ENCODE measurements around the gene SHROOM2. TPM values are rescaled to one million over a fixed set of nuclear protein-coding genes. Genes with fewer than 3 reads are reported as not detected.
"Not testable (repeated sequence)": the region's sequence is repeated elsewhere in the genome, so short reads cannot be mapped to it uniquely, and the experiment has no call there.

SHROOM2 gene
- total RNA-seq, 1 donor: 4.3 TPM

DNA sequence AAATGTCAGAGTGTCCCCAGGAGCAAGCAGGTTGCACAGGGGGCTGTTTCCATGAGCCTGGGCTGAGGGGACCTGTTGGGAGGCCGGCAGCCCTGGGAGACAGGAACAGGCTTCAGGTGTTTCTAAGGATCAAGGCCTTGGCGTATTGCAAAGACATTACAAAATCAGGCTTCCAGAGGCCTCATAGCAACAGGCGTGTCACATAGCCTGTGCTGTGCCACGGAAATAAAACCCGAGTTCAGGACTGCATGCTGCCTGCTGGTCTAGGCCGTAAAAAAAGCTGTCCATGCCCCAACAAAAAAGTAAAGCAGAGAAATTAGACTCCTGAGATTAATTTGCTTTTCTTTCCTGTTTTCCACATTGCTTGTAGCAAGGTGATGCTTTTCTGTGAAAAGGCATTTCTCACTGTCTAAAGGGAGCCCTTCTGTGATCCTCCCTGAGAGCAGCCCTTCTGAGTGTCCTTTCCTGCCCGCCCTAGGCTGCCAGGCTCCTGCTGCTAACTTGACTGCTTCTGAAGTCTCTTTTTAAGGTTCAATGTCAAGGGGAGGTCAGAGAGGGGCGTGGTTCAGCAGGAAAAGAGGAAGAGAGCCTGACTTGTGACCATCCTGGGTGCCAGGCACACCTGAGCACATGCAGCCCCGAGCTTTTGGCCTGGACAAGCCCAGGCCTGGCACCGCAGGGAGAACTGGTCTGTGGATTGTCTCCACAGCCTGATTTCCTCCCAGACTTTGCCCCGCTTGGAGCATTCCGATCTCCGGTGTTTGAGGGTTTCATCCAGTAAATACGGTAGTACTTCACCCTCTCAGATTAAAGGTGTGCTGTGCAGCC lies 21.3 kb downstream of the SHROOM2 start:
- TF ChIP-seq, protein P1, sequence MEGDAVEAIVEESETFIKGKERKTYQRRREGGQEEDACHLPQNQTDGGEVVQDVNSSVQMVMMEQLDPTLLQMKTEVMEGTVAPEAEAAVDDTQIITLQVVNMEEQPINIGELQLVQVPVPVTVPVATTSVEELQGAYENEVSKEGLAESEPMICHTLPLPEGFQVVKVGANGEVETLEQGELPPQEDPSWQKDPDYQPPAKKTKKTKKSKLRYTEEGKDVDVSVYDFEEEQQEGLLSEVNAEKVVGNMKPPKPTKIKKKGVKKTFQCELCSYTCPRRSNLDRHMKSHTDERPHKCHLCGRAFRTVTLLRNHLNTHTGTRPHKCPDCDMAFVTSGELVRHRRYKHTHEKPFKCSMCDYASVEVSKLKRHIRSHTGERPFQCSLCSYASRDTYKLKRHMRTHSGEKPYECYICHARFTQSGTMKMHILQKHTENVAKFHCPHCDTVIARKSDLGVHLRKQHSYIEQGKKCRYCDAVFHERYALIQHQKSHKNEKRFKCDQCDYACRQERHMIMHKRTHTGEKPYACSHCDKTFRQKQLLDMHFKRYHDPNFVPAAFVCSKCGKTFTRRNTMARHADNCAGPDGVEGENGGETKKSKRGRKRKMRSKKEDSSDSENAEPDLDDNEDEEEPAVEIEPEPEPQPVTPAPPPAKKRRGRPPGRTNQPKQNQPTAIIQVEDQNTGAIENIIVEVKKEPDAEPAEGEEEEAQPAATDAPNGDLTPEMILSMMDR (IDR thresholded peaks at IDR 0.05; ENCODE audit: insufficient read depth, low read depth, low read length): no peak
- DNase-seq (ENCODE audit: low read depth): no peak
- no peak overlapping the region for H3K4me3 ChIP-seq (ENCODE audit: low read depth, low read length)

DNA sequence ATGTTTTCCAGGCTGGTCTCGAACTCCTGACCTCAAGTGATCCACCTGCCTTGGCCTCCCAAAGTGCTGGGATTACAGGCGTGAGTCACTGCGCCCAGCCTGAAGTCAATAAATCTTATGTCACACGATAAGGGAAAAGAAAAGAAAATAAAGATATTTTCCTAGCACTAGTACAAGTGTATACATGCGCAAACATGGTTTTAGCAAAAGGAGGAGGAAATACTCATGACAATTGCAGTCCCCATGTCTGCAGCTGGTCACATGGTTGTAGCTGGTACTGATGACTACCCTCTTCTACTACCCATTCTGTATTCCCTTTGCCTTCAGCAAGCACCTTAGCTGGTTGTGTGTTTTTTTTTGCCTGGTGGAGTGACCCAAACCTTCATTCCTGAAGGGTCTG lies 23.6 kb downstream of the SHROOM2 start:
- not testable (repeated sequence) for H3K4me3 ChIP-seq (ENCODE audit: low read depth, low read length); DNase-seq (ENCODE audit: low read depth)

DNA sequence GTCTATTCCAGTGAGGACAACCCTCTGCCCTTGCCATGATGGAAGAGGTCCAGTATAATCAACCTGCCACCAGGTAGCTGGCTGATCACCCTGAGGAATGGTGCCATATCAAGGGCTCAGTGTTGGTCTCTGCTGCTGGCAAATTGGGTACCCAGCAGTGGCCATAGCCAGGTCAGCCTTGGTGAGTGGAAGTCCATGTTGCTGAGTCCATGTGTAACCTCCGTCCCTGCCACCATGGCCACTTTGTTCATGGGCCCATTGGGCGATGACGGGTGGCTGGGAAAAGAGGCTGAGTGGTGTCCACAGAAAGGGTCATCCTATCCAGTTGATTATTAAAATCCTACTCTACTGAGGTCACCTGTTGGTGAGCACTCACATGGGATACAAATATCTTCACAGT lies 24.9 kb downstream of the SHROOM2 start:
- not testable (repeated sequence) for DNase-seq (ENCODE audit: low read depth); H3K4me3 ChIP-seq (ENCODE audit: low read depth, low read length)

DNA sequence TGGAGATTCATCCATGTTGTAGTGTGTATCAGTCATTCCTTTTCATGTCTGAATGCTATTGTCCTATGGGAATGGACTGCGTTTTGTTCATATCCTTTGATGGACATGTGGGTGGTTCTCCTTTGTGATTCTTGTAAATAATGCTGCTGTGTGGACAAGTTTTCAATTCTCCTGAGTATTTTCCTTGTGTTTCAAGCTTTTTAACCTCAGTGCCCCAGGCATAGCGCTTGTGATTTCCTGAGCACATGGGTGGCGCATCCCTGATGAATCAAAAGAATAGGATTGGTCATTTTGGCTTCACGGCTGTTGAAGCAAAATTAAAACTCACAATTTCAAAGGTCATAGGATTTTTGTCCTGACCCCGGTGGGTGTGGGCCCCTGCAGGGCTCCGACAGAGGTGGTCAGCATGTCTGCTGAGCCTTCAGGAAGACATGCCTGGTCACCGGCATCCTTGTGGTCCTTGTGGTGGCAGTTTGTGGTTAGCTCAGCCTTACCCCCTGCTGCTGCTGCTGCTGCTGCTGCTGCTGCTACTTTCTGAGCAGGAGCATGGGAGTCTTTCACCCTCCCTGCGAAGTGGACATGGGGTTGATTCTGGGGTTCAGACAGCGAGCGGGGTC lies 30.0 kb downstream of the SHROOM2 start:
- no peak for DNase-seq (ENCODE audit: low read depth)
- H3K4me3 ChIP-seq (ENCODE audit: low read depth, low read length): no peak overlapping the region
- TF ChIP-seq, protein P1 (IDR thresholded peaks at IDR 0.05; ENCODE audit: insufficient read depth, low read depth, low read length): no peak

DNA sequence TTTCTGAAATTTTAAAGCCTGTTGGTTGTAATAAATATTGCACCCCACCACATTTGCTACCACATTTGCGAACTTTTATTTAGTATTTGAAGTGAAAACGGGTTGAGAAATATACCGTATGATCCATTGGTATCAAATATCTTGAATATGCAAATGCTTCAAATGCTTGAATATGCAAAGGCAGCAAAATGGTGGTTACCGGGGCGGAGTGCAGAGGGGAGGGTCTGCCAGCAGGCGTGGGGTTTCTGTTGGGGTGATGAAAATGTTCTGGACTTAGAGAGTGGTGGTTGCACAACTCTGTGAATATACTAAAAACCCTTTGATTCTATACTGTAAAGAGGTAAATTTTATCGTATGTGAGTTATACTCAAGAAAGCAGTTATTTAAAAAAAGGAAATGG lies 35.3 kb downstream of the SHROOM2 start:
- TF ChIP-seq, protein P1 (IDR thresholded peaks at IDR 0.05; ENCODE audit: insufficient read depth, low read depth, low read length): no peak
- no peak for DNase-seq (ENCODE audit: low read depth)
- H3K4me3 ChIP-seq (ENCODE audit: low read depth, low read length): no peak overlapping the region

DNA sequence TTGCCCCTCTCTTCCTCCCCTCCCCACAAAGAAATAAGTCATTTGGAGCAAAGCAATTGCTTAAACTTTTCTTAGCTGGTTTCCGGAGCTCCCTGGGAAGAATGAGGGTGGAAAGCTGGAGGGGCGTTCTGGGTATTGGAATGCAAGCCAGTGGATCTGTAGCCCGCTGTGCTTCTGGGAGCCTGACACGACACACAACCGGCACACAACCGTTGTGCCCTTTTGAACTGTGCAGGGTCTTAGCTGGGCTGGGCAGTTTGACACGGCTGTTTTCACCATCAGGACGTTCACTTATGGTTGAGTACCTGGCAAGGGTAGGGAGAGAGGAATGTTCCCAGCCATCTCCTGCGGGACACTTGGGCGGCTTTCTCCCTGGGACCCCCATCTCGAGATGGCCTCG lies 38.3 kb downstream of the SHROOM2 start:
- no peak for DNase-seq (ENCODE audit: low read depth)
- TF ChIP-seq, protein P1 (IDR thresholded peaks at IDR 0.05; ENCODE audit: insufficient read depth, low read depth, low read length): no peak
- no peak overlapping the region for H3K4me3 ChIP-seq (ENCODE audit: low read depth, low read length)

DNA sequence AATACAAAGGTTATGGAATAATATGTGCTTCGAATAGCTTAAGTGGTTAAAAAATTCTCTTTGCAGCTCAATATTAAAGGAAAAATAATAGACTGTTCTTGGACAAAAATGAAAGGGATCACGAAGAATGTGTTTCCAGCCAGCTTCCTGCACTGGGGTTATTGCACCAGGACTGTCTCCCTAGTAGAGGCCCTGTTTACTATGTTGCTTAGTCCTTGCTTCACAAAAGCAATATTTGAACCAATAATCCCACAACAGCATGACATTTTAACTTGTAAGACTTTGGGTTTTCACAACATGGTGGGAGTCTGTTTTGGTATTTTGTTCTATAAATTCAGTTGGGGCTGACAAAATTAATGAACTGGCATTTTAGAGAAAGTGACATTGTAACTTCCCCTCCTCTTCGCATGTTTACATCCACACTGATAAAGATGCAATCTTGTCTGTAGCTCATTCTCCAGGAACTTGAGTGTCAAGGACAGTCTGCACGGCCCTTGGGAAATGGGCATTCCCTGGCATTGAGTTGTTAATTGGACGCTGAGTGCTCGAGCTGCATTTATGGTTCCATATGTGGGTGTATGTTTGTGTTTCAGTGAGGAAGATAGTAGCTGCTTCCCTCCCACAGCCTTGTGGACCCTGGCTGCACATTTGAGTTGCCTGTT lies 39.0 kb downstream of the SHROOM2 start:
- DNase-seq (ENCODE audit: low read depth): peak; percentile 43

More for the DNA sequence above, 39.0 kb downstream of the SHROOM2 start:
- TF ChIP-seq, protein P1 (IDR thresholded peaks at IDR 0.05; ENCODE audit: insufficient read depth, low read depth, low read length): no peak
- H3K4me3 ChIP-seq (ENCODE audit: low read depth, low read length): no peak overlapping the region
